Measurements from ENCODE around the gene RPL7A. TPM values are rescaled to one million over a fixed set of nuclear protein-coding genes. Genes with fewer than 3 reads are reported as not detected.

Gene RPL7A
- total RNA-seq, 1 donor from 2014 or later, result 2,342 TPM

- H3K4me1 ChIP-seq (ENCODE audit: control insufficient read depth in 3 of 3, insufficient read depth in 3 of 3, low read length in 3 of 3), result peaks cover 6 to 21% (median 16%) of the 10 kb centered on the region in 3 donors
- no peak overlapping the region for H3K4me3 ChIP-seq (ENCODE audit: low read length in 3 of 3)
- no peaks in the 10 kb centered on the region for H3K27me3 ChIP-seq (ENCODE audit: control insufficient read depth in 3 of 3, insufficient read depth in 3 of 3, low read length in 3 of 3)
- H3K9me3 ChIP-seq (ENCODE audit: control insufficient read depth in 3 of 3, low read length in 3 of 3), result no peaks in the 10 kb centered on the region
- peaks cover 68 to 72% (median 70%) of the 10 kb centered on the region in 3 donors for H3K36me3 ChIP-seq (ENCODE audit: control insufficient read depth in 3 of 3, insufficient read depth in 3 of 3, low read length in 3 of 3)
- H3K27ac ChIP-seq (ENCODE audit: low read depth, low read length), result no peak overlapping the region
- H3K9ac ChIP-seq (ENCODE audit: low read depth in 1 of 3, low read length in 3 of 3), result peak overlapping the region in 1 of 3 donors; percentile 21
Measured at GRCh38 chr9:133362359-133363044, 14.5 kb downstream of the RPL7A start.

- H3K9ac ChIP-seq (ENCODE audit: low read depth in 1 of 3, low read length in 3 of 3), result no peak overlapping the region
- H3K27me3 ChIP-seq (ENCODE audit: control insufficient read depth in 3 of 3, insufficient read depth in 3 of 3, low read length in 3 of 3), result no peaks in the 10 kb centered on the region
- no peak overlapping the region for H3K4me3 ChIP-seq (ENCODE audit: low read length in 3 of 3)
- H3K4me1 ChIP-seq (ENCODE audit: control insufficient read depth in 3 of 3, insufficient read depth in 3 of 3, low read length in 3 of 3), result peaks cover 39 to 45% (median 44%) of the 10 kb centered on the region in 3 donors
- H3K36me3 ChIP-seq (ENCODE audit: control insufficient read depth in 3 of 3, insufficient read depth in 3 of 3, low read length in 3 of 3), result peaks cover 50 to 62% (median 55%) of the 10 kb centered on the region in 3 donors
- H3K27ac ChIP-seq (ENCODE audit: low read depth, low read length), result no peak overlapping the region
- no peaks in the 10 kb centered on the region for H3K9me3 ChIP-seq (ENCODE audit: control insufficient read depth in 3 of 3, low read length in 3 of 3)
Measured at GRCh38 chr9:133366435-133366834, 18.4 kb downstream of the RPL7A start.

GRCh38 chr9:133367221-133367620, 19.2 kb downstream of the RPL7A start:
- H3K4me3 ChIP-seq (ENCODE audit: low read length in 3 of 3), result no peak overlapping the region
- peaks cover 47 to 52% (median 51%) of the 10 kb centered on the region in 3 donors for H3K4me1 ChIP-seq (ENCODE audit: control insufficient read depth in 3 of 3, insufficient read depth in 3 of 3, low read length in 3 of 3)
- H3K9me3 ChIP-seq (ENCODE audit: control insufficient read depth in 3 of 3, low read length in 3 of 3), result no peaks in the 10 kb centered on the region
- H3K36me3 ChIP-seq (ENCODE audit: control insufficient read depth in 3 of 3, insufficient read depth in 3 of 3, low read length in 3 of 3), result peaks cover 42 to 56% (median 48%) of the 10 kb centered on the region in 3 donors
- no peaks in the 10 kb centered on the region for H3K27me3 ChIP-seq (ENCODE audit: control insufficient read depth in 3 of 3, insufficient read depth in 3 of 3, low read length in 3 of 3)
- no peak overlapping the region for H3K27ac ChIP-seq (ENCODE audit: low read depth, low read length)
- no peak overlapping the region for H3K9ac ChIP-seq (ENCODE audit: low read depth in 1 of 3, low read length in 3 of 3)

- peaks cover 41 to 52% (median 42%) of the 10 kb centered on the region in 3 donors for H3K36me3 ChIP-seq (ENCODE audit: control insufficient read depth in 3 of 3, insufficient read depth in 3 of 3, low read length in 3 of 3)
- peak overlapping the region in 2 of 3 donors; percentile 9 to 35 for H3K4me3 ChIP-seq (ENCODE audit: low read length in 3 of 3)
- H3K27me3 ChIP-seq (ENCODE audit: control insufficient read depth in 3 of 3, insufficient read depth in 3 of 3, low read length in 3 of 3), result no peaks in the 10 kb centered on the region
- peak overlapping the region; percentile 2 to 68 (median 30) for H3K9ac ChIP-seq (ENCODE audit: low read depth in 1 of 3, low read length in 3 of 3)
- no peaks in the 10 kb centered on the region for H3K9me3 ChIP-seq (ENCODE audit: control insufficient read depth in 3 of 3, low read length in 3 of 3)
- no peak overlapping the region for H3K27ac ChIP-seq (ENCODE audit: low read depth, low read length)
- peaks cover 53 to 58% (median 57%) of the 10 kb centered on the region in 3 donors for H3K4me1 ChIP-seq (ENCODE audit: control insufficient read depth in 3 of 3, insufficient read depth in 3 of 3, low read length in 3 of 3)
Measured at GRCh38 chr9:133367778-133368177, 19.8 kb downstream of the RPL7A start.

GRCh38 chr9:133368249-133368881, 20.3 kb downstream of the RPL7A start:
- peaks cover 38 to 47% (median 39%) of the 10 kb centered on the region in 3 donors for H3K36me3 ChIP-seq (ENCODE audit: control insufficient read depth in 3 of 3, insufficient read depth in 3 of 3, low read length in 3 of 3)
- peak overlapping the region in 2 of 3 donors; percentile 9 to 35 for H3K4me3 ChIP-seq (ENCODE audit: low read length in 3 of 3)
- peak overlapping the region; percentile 2 to 68 (median 30) for H3K9ac ChIP-seq (ENCODE audit: low read depth in 1 of 3, low read length in 3 of 3)
- peaks cover 57 to 64% (median 62%) of the 10 kb centered on the region in 3 donors for H3K4me1 ChIP-seq (ENCODE audit: control insufficient read depth in 3 of 3, insufficient read depth in 3 of 3, low read length in 3 of 3)
- H3K27me3 ChIP-seq (ENCODE audit: control insufficient read depth in 3 of 3, insufficient read depth in 3 of 3, low read length in 3 of 3), result no peaks in the 10 kb centered on the region
- H3K9me3 ChIP-seq (ENCODE audit: control insufficient read depth in 3 of 3, low read length in 3 of 3), result no peaks in the 10 kb centered on the region
- H3K27ac ChIP-seq (ENCODE audit: low read depth, low read length), result no peak overlapping the region

GRCh38 chr9:133369422-133369821, 21.4 kb downstream of the RPL7A start:
- H3K4me1 ChIP-seq (ENCODE audit: control insufficient read depth in 3 of 3, insufficient read depth in 3 of 3, low read length in 3 of 3), result peaks cover 61 to 66% (median 64%) of the 10 kb centered on the region in 3 donors
- no peak overlapping the region for H3K4me3 ChIP-seq (ENCODE audit: low read length in 3 of 3)
- no peaks in the 10 kb centered on the region for H3K27me3 ChIP-seq (ENCODE audit: control insufficient read depth in 3 of 3, insufficient read depth in 3 of 3, low read length in 3 of 3)
- no peaks in the 10 kb centered on the region for H3K9me3 ChIP-seq (ENCODE audit: control insufficient read depth in 3 of 3, low read length in 3 of 3)
- H3K36me3 ChIP-seq (ENCODE audit: control insufficient read depth in 3 of 3, insufficient read depth in 3 of 3, low read length in 3 of 3), result peaks cover 30 to 38% (median 31%) of the 10 kb centered on the region in 3 donors
- H3K9ac ChIP-seq (ENCODE audit: low read depth in 1 of 3, low read length in 3 of 3), result peak overlapping the region in 2 of 3 donors; percentile 20 to 40
- no peak overlapping the region for H3K27ac ChIP-seq (ENCODE audit: low read depth, low read length)

GRCh38 chr9:133369933-133370332, 21.9 kb downstream of the RPL7A start:
- peaks cover 62 to 71% (median 69%) of the 10 kb centered on the region in 3 donors for H3K4me1 ChIP-seq (ENCODE audit: control insufficient read depth in 3 of 3, insufficient read depth in 3 of 3, low read length in 3 of 3)
- H3K27me3 ChIP-seq (ENCODE audit: control insufficient read depth in 3 of 3, insufficient read depth in 3 of 3, low read length in 3 of 3), result no peaks in the 10 kb centered on the region
- H3K9me3 ChIP-seq (ENCODE audit: control insufficient read depth in 3 of 3, low read length in 3 of 3), result no peaks in the 10 kb centered on the region
- H3K27ac ChIP-seq (ENCODE audit: low read depth, low read length), result no peak overlapping the region
- peaks cover 27 to 34% (median 27%) of the 10 kb centered on the region in 3 donors for H3K36me3 ChIP-seq (ENCODE audit: control insufficient read depth in 3 of 3, insufficient read depth in 3 of 3, low read length in 3 of 3)
- no peak overlapping the region for H3K4me3 ChIP-seq (ENCODE audit: low read length in 3 of 3)
- H3K9ac ChIP-seq (ENCODE audit: low read depth in 1 of 3, low read length in 3 of 3), result peak overlapping the region in 2 of 3 donors; percentile 20 to 40

GRCh38 chr9:133370685-133371084, 22.7 kb downstream of the RPL7A start:
- Histone ChIP-seq H3K9me3 (ENCODE audit: control insufficient read depth in 3 of 3, low read length in 3 of 3) (no peaks in the 10 kb centered on the region), H3K36me3 (ENCODE audit: control insufficient read depth in 3 of 3, insufficient read depth in 3 of 3, low read length in 3 of 3) (peaks cover 21 to 27% (median 21%) of the 10 kb centered on the region in 3 donors), H3K4me3 (ENCODE audit: low read length in 3 of 3) (no peak overlapping the region), H3K27me3 (ENCODE audit: control insufficient read depth in 3 of 3, insufficient read depth in 3 of 3, low read length in 3 of 3) (no peaks in the 10 kb centered on the region), H3K4me1 (ENCODE audit: control insufficient read depth in 3 of 3, insufficient read depth in 3 of 3, low read length in 3 of 3) (peaks cover 65 to 74% (median 71%) of the 10 kb centered on the region in 3 donors), H3K9ac (ENCODE audit: low read depth in 1 of 3, low read length in 3 of 3) (peak overlapping the region; percentile 7 to 60 (median 40)), H3K27ac (ENCODE audit: low read depth, low read length) (no peak overlapping the region)

- Histone ChIP-seq H3K4me3 (ENCODE audit: low read length in 3 of 3) (peak overlapping the region in 1 of 3 donors; percentile 35), H3K4me1 (ENCODE audit: control insufficient read depth in 3 of 3, insufficient read depth in 3 of 3, low read length in 3 of 3) (peaks cover 65 to 74% (median 71%) of the 10 kb centered on the region in 3 donors), H3K27me3 (ENCODE audit: control insufficient read depth in 3 of 3, insufficient read depth in 3 of 3, low read length in 3 of 3) (no peaks in the 10 kb centered on the region), H3K9me3 (ENCODE audit: control insufficient read depth in 3 of 3, low read length in 3 of 3) (no peaks in the 10 kb centered on the region), H3K36me3 (ENCODE audit: control insufficient read depth in 3 of 3, insufficient read depth in 3 of 3, low read length in 3 of 3) (peaks cover 15 to 21% (median 15%) of the 10 kb centered on the region in 3 donors), H3K9ac (ENCODE audit: low read depth in 1 of 3, low read length in 3 of 3) (peak overlapping the region; percentile 40 to 60 (median 50)), H3K27ac (ENCODE audit: low read depth, low read length) (peak overlapping the region; percentile 36)
Measured at GRCh38 chr9:133371261-133371711, 23.3 kb downstream of the RPL7A start.

- Histone ChIP-seq H3K36me3 (ENCODE audit: control insufficient read depth in 3 of 3, insufficient read depth in 3 of 3, low read length in 3 of 3) (peaks cover 7 to 13% (median 7%) of the 10 kb centered on the region in 3 donors), H3K27me3 (ENCODE audit: control insufficient read depth in 3 of 3, insufficient read depth in 3 of 3, low read length in 3 of 3) (no peaks in the 10 kb centered on the region), H3K9ac (ENCODE audit: low read depth in 1 of 3, low read length in 3 of 3) (peak overlapping the region in 1 of 3 donors; percentile 60), H3K4me3 (ENCODE audit: low read length in 3 of 3) (peak overlapping the region in 2 of 3 donors; percentile 24 to 27), H3K27ac (ENCODE audit: low read depth, low read length) (no peak overlapping the region), H3K9me3 (ENCODE audit: control insufficient read depth in 3 of 3, low read length in 3 of 3) (no peaks in the 10 kb centered on the region), H3K4me1 (ENCODE audit: control insufficient read depth in 3 of 3, insufficient read depth in 3 of 3, low read length in 3 of 3) (peaks cover 63 to 79% (median 78%) of the 10 kb centered on the region in 3 donors)
Measured at GRCh38 chr9:133372144-133372543, 24.1 kb downstream of the RPL7A start.

Measured in skeletal muscle tissue (tissue), 4 donors.